NCI-H69 (cell line): ENCODE data around the gene ENTPD6.
"Not testable (repeated sequence)": the region's sequence is repeated elsewhere in the genome, so short reads cannot be mapped to it uniquely, and the experiment has no call there.

Source experiments
- DNase-seq: peaks from one replicate; lab custom pipeline; 2025; lab: John Stamatoyannopoulos, UW

Gene ENTPD6

GRCh38 chr20:25257130-25257529 lies 61.6 kb downstream of the ENTPD6 start:
- no peak for DNase-seq

- no peak for DNase-seq
Measured at GRCh38 chr20:25257756-25258475, 62.4 kb downstream of the ENTPD6 start.

- DNase-seq, result no peak
Measured at GRCh38 chr20:25258476-25258805, 62.9 kb downstream of the ENTPD6 start.

- DNase-seq, result no peak
Measured at GRCh38 chr20:25258828-25259227, 63.3 kb downstream of the ENTPD6 start.

DNA sequence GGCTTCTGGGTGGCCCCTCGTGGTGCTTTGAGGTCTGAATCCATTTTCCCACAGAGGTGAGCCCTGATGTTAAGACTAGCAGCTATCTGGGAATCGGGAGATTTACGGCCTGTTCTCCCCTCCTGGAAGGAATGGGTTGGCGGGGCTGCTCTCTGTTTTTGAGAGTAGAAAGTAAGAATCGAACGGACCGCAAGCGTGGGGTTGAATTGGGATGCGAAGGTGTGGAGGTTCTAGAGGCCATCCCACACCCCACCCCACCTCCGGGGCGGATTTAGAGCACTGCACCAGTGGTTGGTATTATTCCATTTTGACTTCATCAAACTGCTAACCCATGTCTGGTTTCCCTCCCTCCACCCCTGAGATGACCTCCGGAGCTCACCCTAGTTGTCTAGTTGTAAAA lies 63.8 kb downstream of the ENTPD6 start:
- no peak for DNase-seq

- DNase-seq, result no peak
Measured at GRCh38 chr20:25259788-25260254, 64.3 kb downstream of the ENTPD6 start.

- not testable (repeated sequence) for DNase-seq
Measured at GRCh38 chr20:25260770-25261437, 65.4 kb downstream of the ENTPD6 start.

DNA sequence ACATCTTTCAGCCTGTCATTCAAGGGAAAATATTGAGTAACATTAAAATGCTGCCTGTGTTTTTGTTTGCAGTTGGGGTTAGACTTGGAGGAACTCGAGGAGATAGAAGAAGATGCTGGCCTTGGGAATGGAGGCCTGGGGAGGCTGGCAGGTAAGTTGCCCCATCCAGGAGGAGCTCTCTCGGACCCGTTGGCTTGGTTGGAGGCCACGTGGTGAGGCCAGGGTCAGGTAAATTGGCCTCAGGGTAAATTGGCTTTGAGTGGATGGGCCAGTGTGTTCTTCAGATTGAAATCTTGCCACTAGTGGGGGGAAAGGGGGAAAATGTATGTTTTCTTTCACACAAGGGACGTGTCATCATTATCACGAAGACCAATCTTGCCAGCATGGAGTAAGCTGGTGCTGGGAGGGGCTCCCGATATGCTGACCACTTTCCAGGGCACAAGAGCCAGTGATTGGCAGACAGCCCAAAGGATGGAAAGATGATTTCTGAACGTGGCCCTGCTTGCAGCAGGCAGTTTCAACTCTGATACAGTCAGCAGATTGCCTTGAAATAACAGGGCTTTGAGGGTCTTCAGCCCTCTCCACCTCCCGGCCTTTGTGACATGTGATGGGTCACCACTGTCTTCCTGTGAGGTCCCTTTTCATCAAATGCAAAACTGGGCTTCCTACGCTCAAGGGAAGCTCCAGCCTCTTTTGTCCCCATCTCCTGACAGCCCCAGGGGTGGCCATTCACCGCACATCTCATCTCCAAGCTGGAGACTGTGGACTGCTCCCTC lies 73.7 kb downstream of the ENTPD6 start:
- no peak for DNase-seq

- no peak for DNase-seq
Measured at GRCh38 chr20:25269833-25270170, 74.3 kb downstream of the ENTPD6 start.

DNA sequence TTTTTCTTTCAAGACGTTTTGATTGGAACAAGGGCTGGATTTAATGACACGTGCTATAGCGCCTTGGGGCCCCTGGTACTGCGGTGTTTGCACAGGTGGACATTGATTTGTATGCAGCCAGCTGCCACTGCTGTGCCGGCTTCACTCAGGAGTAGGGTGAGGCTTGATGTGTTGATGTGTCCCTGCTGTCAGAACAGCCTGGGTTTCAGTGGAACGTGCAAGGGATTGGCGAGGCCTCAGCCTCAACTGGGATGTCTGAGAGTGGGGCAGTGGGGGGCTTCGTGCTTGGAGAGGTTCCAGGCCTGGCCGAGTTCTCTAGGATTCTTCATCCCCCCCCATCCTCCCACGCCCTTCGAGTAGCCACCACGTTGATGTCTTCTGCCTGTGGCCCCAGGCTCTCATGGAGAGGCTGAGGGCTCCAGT lies 75.3 kb downstream of the ENTPD6 start:
- DNase-seq, result peak; percentile 96

DNA sequence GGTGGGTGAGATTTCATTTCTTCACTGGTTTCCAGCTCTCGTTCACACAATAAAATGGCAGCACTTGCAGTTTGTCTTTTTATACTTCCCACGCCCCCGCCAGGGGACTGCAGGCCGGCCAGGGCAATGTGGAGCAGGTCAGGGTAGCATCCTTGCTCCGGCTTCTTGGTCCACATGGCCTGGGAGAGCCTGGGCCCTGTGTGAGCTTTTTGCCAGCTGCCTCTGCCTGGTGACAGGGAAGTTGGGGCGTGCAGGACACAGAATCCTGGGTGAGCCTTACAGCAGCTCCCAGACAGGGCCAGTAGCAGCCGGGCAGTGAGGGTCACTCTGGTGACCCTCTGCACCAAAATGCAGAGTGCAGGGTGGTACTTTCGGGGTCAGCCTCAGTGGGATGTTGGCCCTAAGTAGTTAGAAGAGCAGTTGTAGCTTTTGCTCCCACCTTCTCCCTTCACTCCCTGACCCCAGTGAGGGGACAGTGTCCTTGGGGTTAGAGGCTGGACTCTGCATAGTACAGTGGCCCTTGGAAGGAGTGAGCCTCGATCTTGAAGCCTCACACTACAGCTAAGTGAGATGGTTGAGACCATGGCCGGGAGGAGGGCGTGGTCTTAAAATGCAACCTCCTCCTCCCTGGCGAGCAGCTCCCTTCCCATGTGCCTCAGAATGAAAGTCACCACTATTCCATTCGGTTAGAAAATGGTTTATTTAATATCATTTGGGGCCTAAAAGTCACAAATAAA lies 76.1 kb downstream of the ENTPD6 start:
- DNase-seq, result no peak

DNA sequence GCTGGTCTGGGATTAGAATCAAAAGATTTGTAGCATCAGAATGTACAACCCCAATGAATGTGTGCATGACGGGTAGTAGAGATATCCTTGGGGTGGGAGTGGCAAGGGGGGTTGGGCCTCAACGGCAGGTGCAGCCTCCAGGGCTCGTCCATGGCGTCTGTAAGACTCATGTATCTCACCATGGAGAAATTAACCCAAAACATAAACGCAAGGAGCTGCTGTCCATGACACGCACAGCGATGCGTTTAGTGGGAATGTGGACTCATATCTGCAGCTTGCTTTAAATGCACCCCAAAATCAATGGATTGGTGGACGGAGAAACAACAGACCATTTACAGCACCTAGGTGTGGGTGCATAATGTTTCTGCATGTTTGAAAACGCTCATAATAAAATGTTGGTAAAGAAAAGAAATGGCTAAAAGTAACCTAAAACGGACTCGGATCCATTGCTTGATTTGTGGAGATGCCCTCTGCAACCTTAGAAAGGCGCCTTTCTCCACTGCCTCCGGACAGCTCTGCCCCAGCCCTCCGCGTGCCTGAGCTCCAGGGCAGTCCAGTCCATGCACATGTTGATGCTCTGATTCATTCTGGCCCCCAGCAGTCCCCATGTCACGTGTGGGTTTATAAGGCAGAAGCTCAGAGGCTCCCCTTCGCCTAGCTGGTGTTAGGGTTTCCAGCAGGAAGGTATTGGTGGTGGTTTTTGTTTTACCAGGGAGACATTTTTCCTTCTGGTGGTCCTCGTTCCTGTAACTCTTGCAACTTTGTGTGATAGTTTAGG lies 76.9 kb downstream of the ENTPD6 start:
- DNase-seq, result no peak

DNA sequence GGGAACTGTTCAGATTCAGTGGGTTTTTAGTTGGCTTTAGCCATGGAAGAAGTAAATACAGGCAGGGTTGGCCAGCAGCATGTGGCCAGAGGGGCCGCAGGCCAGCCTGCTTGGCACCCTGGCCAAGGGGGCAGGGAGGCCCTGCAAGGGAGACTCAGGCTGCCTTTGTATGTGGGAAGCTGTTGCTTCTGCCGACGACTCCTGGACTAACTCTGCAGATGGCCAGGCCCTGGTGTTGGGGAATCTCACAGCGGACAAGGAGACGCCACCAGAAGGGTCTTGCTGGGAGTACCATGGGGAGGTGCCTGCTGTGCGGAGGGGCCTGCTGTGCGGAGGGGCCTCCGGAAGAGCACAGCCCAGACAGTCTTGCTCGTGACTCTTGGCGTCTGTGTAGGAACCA lies 77.5 kb downstream of the ENTPD6 start:
- no peak for DNase-seq

DNA sequence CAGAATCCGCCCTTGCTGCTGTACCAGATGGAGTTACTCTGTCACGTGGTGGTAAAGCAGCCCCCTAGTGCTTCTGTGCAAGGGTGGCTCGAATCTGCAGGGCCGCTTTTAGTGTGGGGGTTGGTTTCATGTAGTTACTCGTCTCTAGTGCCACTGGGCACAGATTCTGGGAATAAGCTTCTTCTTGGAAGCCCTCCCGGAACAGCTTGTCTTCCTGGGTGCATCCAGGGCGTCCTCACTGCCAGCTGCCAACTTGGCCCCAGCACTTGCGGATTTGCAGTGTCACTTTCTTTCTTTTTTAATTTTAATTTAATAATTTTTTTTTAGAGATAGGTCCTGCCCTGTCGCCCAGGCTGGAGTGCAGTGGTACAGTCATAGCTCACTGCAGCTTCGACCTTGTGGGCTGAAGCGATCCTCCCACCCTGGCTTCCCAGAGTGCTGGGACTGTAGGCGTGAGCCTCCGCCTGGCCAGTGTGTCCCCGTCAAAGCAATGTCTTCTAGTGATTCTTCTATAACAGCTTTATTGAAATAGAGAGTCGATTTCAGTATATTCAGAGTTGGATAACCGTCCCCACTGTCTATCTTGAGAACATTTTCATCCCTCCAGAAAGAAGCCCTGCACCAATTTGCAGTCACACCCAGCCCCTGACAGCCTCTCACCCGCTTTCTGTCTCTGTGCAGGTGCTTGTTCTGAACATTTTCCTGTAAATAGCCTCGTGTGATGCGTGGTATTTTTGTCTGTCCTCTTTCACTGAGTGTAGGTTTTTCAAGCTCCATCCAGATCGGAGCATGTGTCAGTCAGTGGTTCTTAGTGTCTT lies 78.2 kb downstream of the ENTPD6 start:
- no peak for DNase-seq

DNA sequence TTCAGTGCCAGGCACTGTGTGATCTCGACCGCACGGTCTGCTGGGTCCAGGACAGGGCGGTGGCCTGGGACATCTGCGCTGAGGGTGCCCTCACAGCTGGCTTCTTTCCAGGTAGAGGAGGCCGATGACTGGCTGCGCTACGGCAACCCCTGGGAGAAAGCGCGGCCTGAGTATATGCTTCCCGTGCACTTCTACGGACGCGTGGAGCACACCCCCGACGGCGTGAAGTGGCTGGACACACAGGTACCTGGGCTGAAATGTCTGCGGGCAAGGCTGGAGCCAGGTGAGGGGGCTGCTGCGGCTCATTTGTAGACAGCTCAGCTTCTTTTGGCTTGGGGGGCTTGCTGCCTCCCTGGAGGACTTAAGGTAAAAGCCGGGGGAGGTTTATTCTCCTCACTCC lies 79.0 kb downstream of the ENTPD6 start:
- no peak for DNase-seq

GRCh38 chr20:25274891-25275812 lies 79.6 kb downstream of the ENTPD6 start:
- no peak for DNase-seq

GRCh38 chr20:25275813-25276532 lies 80.5 kb downstream of the ENTPD6 start:
- no peak for DNase-seq
